B cell (primary cell): ENCODE data around the gene KCNQ1OT1. TPM values are rescaled to one million over a fixed set of nuclear protein-coding genes. Genes with fewer than 3 reads are reported as not detected.

Experiments
- ATAC-seq: fragments of 200-7000 bp; cut with Tn5 transposase; one replicate; pipeline ENCODE4 v1.10.0; 2021; ENCODE audit warnings: low read depth, mild to moderate bottlenecking, moderate number of reproducible peaks, moderate library complexity
- CTCF ChIA-PET: fragments of 350-600 bp; sonication (Branson Sonifier 250); formaldehyde crosslinking; loops from one replicate; lab custom pipeline; 2021; ENCODE audit warnings: antibody characterized with exemption, inconsistent platforms; lab: Charles Lee
- POLR2A ChIA-PET: fragments of 350-600 bp; sonication (Branson Sonifier 250); formaldehyde crosslinking; loops from one replicate; lab custom pipeline; 2021; ENCODE audit warnings: antibody characterized with exemption; lab: Charles Lee
- DNase-seq: peaks from one replicate; pipeline ENCODE4 v3.0.0; 2013
- H2AFZ ChIP-seq: 2 replicates; pipeline ENCODE4 v1.6.1; 2012; ENCODE audit warnings: mild to moderate bottlenecking, low read depth, low read length; ENCODE audit not compliant: insufficient read depth, poor library complexity, severe bottlenecking
- H3K27ac ChIP-seq, 2 donors: 1 replicate in 1 of 2; 2 replicates in 1 of 2; pipeline ENCODE4 v1.5.1; 2012 to 2013; ENCODE audit warnings: low read length in 2 of 2, mild to moderate bottlenecking in 2 of 2, moderate library complexity in 1 of 2
- H3K27me3 ChIP-seq, 4 experiments: fragments of 200-600 bp in 1 of 4; sonication (generic) in 1 of 4; replicated peaks in 1 of 4; 1 replicate in 2 of 4; 2 replicates in 2 of 4; pipeline versions ENCODE4 v1.6.1 to v1.7.0; 2013 to 2016; ENCODE audit warnings: low read length in 3 of 4, mild to moderate bottlenecking in 2 of 4, mixed read lengths in 1 of 4, moderate library complexity in 1 of 4; ENCODE audit not compliant: insufficient read depth in 4 of 4, control insufficient read depth in 3 of 4; ENCODE audit errors: control extremely low read depth in 1 of 4
- H3K36me3 ChIP-seq, 2 experiments: replicated peaks in 1 of 2; 1 replicate in 1 of 2; 2 replicates in 1 of 2; pipeline versions ENCODE4 v1.6.1 to v1.7.1; 2013; ENCODE audit warnings: low read length in 1 of 2; ENCODE audit not compliant: insufficient read depth in 2 of 2, control insufficient read depth in 1 of 2; ENCODE audit errors: control extremely low read depth in 1 of 2, extremely low read depth in 1 of 2
- H3K4me1 ChIP-seq, 2 donors: fragments of 200-600 bp in 1 of 2; sonication (generic) in 1 of 2; 1 replicate in 1 of 2; 2 replicates in 1 of 2; pipeline versions ENCODE4 v1.5.1 to v1.6.1; 2013 to 2017; ENCODE audit warnings: low read length in 2 of 2; ENCODE audit not compliant: control insufficient read depth in 2 of 2, insufficient read depth in 2 of 2
- H3K4me2 ChIP-seq: replicated peaks from 2 replicates; pipeline ENCODE3; 2012; ENCODE audit warnings: mild to moderate bottlenecking, low read depth, low read length; ENCODE audit not compliant: poor library complexity, severe bottlenecking
- H3K4me3 ChIP-seq, 5 experiments: fragments of 200-600 bp in 1 of 5; sonication (generic) in 1 of 5; 1 replicate in 3 of 5; 2 replicates in 2 of 5; pipeline versions ENCODE4 v1.5.1 to v1.7.0; 2011 to 2016; ENCODE audit warnings: low read length in 4 of 5, mild to moderate bottlenecking in 4 of 5, low read depth in 2 of 5, control low read depth in 1 of 5, moderate library complexity in 1 of 5; ENCODE audit not compliant: insufficient read depth in 1 of 5; ENCODE audit errors: control extremely low read depth in 1 of 5, extremely low read depth in 1 of 5
- H3K79me2 ChIP-seq: fragments of 200-600 bp; sonication (generic); one replicate; pipeline ENCODE4 v1.6.0; 2016; ENCODE audit warnings: low read length; ENCODE audit not compliant: control insufficient read depth, insufficient read depth
- H3K9ac ChIP-seq: fragments of 200-600 bp; sonication (generic); 2 replicates; pipeline ENCODE4 v1.6.1; 2017; ENCODE audit warnings: mild to moderate bottlenecking, low read length, moderate library complexity
- H3K9me3 ChIP-seq, 3 donors: one replicate each; pipeline versions ENCODE4 v1.6.1 to v1.7.1; 2013; ENCODE audit warnings: low read length in 2 of 3; ENCODE audit not compliant: control insufficient read depth in 2 of 3, insufficient read depth in 1 of 3; ENCODE audit errors: control extremely low read depth in 1 of 3
- H4K20me1 ChIP-seq: 2 replicates; pipeline ENCODE4 v1.6.0; 2012; ENCODE audit warnings: mild to moderate bottlenecking, low read length; ENCODE audit not compliant: insufficient read depth, control insufficient read depth, poor library complexity, severe bottlenecking
- H3K27ac Mint-ChIP-seq: one replicate; pipeline ENCODE4 v1.8.0; 2021; ENCODE audit warnings: mixed read lengths
- H3K27me3 Mint-ChIP-seq: one replicate; pipeline ENCODE4 v1.8.0; 2021; ENCODE audit warnings: mixed read lengths
- H3K4me1 Mint-ChIP-seq: one replicate; pipeline ENCODE4 v1.8.0; 2021; ENCODE audit warnings: mixed read lengths
- H3K4me3 Mint-ChIP-seq: one replicate; pipeline ENCODE4 v1.8.0; 2021; ENCODE audit warnings: mixed read lengths
- H3K9me3 Mint-ChIP-seq: one replicate; pipeline ENCODE4 v1.8.0; 2022; ENCODE audit warnings: mixed read lengths; ENCODE audit not compliant: insufficient read depth
- EZH2 ChIP-seq: IDR thresholded peaks from 2 replicates; pipeline ENCODE4 v1.6.1; 2012; ENCODE audit warnings: borderline replicate concordance, low read depth, mild to moderate bottlenecking, moderate library complexity, low read length; ENCODE audit not compliant: insufficient read depth, poor library complexity, severe bottlenecking
- WGBS: methylation state at CpG from one replicate; pipeline ENCODE4 v1.1.5; 2013; ENCODE audit warnings: missing lambda C conversion rate; ENCODE audit not compliant: insufficient coverage; 5-methylcytosine and 5-hydroxymethylcytosine counted together
- intact Hi-C: fragments of 100-400 bp; cut with micrococcal nuclease; formaldehyde crosslinking; loops from one replicate; pipeline ENCODE4 v1.10.0; 2022
- polyA plus RNA-seq: library from polyadenylated mRNA; depleted of rRNA; stranded (reverse); fragments of >200 nt; gene quantifications from 2 replicates; pipeline ENCODE4 v1.2.3, GENCODE V29; 2012
- total RNA-seq, 2 donors: library from RNA; stranded (reverse); fragments of 120-200 nt in 1 of 2; gene quantifications; 1 replicate in 1 of 2; 2 replicates in 1 of 2; pipeline versions ENCODE4 v1.2.3 to v1.2.4, GENCODE V29; 2013 to 2022
- TF ChIP-seq, protein P1 (sequence below): fragments of 200-600 bp; IDR thresholded peaks from one replicate; pipeline ENCODE4 v1.8.0; 2022; ENCODE audit warnings: antibody characterized with exemption, mild to moderate bottlenecking

The KCNQ1OT1 gene
- total and polyA plus RNA-seq, 2 donors (not counting 1 experiment from before 2014, with no cell fraction given) = 0.03 to 0.89 TPM

DNA sequence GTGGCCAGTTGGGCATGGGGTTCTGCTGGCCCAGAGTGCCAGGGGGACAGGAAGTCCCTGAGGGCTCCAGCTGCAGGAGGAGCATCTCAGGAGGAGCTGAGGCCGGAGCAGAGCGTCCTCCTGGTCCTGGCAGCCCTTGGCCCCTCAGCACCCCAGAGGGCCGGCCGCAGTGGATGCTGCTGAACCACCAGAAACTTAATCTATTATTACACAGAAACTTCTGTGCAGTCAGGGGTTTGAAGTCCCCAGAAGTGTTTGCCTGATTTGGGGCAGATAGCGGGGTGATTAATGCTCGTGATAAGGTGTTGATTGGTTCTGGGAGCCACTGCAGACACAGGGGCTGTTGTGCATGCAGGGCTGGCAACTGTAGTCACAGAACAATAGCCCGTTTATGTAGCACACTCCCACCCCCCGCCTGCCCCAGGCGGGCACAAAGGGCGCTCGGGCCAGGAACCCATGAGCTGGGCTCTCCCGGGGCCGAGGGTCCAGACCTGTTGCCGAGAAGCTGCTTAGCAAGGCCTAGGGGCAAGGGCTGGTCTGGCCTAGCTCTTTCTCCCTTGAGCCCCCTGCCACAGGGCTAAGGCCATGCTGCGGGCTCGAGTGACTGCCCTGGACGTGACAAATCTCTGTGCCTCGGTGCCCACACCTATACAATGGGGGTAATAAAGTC lies 29.0 kb upstream of the KCNQ1OT1 start:
- Histone ChIP-seq H3K36me3 (no peaks in the 10 kb centered on the region), H2AFZ (no peak overlapping the region), H3K4me1 (no peaks in the 10 kb centered on the region), H3K27ac (no peak overlapping the region), H3K4me2 (no peak overlapping the region), H3K9me3 (peaks cover 0 to 4% (median 0%) of the 10 kb centered on the region in 3 donors), H3K9ac (no peak overlapping the region), H4K20me1 (no peaks in the 10 kb centered on the region), H3K79me2 (no peaks in the 10 kb centered on the region), H3K4me3 (no peak overlapping the region), H3K27me3 (no peaks in the 10 kb centered on the region)
- Mint-ChIP-seq H3K4me3 (no peak overlapping the region), H3K27ac (no peak overlapping the region), H3K27me3 (no peaks in the 10 kb centered on the region), H3K9me3 (no peaks in the 10 kb centered on the region), H3K4me1 (no peaks in the 10 kb centered on the region)
- ChIA-PET CTCF (no interaction called here), POLR2A (no interaction called here)
- ATAC-seq (no peak), DNase-seq (no peak)
- 89% methylated on average over 12 of the region's 18 CpGs for WGBS
- TF ChIP-seq, protein P1, sequence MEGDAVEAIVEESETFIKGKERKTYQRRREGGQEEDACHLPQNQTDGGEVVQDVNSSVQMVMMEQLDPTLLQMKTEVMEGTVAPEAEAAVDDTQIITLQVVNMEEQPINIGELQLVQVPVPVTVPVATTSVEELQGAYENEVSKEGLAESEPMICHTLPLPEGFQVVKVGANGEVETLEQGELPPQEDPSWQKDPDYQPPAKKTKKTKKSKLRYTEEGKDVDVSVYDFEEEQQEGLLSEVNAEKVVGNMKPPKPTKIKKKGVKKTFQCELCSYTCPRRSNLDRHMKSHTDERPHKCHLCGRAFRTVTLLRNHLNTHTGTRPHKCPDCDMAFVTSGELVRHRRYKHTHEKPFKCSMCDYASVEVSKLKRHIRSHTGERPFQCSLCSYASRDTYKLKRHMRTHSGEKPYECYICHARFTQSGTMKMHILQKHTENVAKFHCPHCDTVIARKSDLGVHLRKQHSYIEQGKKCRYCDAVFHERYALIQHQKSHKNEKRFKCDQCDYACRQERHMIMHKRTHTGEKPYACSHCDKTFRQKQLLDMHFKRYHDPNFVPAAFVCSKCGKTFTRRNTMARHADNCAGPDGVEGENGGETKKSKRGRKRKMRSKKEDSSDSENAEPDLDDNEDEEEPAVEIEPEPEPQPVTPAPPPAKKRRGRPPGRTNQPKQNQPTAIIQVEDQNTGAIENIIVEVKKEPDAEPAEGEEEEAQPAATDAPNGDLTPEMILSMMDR = no peak
- TF ChIP-seq EZH2 = no peak
- intact Hi-C loops = no loop called here

DNA sequence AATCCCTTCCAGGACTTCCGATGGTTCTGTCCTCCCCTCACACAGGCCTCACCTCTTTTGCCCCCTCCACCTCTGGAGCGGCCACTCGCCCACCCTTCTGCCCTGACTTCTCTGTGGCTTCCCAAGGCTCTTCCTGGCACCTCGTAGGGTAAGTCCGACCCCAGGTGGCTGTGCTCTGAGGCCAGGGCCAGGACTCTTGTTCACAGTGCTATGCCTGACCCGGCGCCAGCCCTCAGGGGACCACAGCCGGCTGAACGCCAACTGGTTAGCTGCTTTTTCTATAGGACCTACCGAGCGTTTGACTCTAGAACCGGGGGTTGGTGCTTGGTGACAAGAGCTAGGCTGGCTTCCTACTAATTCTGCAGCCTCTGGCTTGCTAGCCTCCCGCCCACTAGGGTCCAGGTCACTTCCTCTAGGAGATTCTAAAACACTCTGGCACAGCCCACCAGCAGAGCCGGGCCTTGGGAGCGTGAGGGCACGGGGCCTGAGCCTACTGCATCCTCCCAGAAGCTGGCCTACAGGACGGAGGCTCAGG lies 28.4 kb upstream of the KCNQ1OT1 start:
- H3K27ac Mint-ChIP-seq = no peak overlapping the region
- H4K20me1 ChIP-seq = peaks cover 5% of the 10 kb centered on the region
- CTCF ChIA-PET = no interaction called here
- no peaks in the 10 kb centered on the region for H3K79me2 ChIP-seq
- POLR2A ChIA-PET = no interaction called here
- H3K4me3 Mint-ChIP-seq = no peak overlapping the region
- no peaks in the 10 kb centered on the region for H3K9me3 Mint-ChIP-seq
- H3K4me1 ChIP-seq = no peaks in the 10 kb centered on the region
- intact Hi-C loops = no loop called here
- no peak overlapping the region for H2AFZ ChIP-seq
- H3K27me3 Mint-ChIP-seq = no peaks in the 10 kb centered on the region
- no peaks in the 10 kb centered on the region for H3K4me1 Mint-ChIP-seq
- no peak for DNase-seq
- H3K27ac ChIP-seq = no peak overlapping the region
- H3K9me3 ChIP-seq = peaks cover 0 to 4% (median 0%) of the 10 kb centered on the region in 3 donors
- no peaks in the 10 kb centered on the region for H3K36me3 ChIP-seq
- 87% methylated on average over 17 of the region's 17 CpGs for WGBS
- H3K9ac ChIP-seq = no peak overlapping the region
- no peaks in the 10 kb centered on the region for H3K27me3 ChIP-seq
- no peak for TF ChIP-seq EZH2
- TF ChIP-seq, protein P1 = no peak
- H3K4me3 ChIP-seq = no peak overlapping the region
- ATAC-seq = no peak
- H3K4me2 ChIP-seq = no peak overlapping the region
